Measurements from ENCODE around the gene TTLL5.

TTLL5 gene

DNA sequence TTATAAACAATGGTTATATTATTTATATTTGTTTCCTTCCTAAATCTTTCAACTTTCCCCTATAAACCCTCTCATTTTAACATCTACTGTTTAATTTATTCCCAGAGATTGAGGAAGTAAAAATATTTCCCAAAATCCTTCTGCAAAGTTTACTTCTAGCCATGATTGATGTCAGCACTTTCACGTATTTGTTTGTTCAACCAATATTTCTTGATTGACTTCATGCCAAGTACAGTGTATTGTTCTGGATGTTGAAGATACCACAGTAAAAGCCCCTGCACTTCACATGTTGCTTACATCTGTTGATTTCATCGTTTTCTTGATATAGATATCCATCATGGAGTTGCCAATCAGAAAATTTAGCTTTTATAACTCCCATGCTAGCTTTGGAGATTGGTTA, 81.8 kb downstream of the TTLL5 start:
- no peak for DNase-seq

DNA sequence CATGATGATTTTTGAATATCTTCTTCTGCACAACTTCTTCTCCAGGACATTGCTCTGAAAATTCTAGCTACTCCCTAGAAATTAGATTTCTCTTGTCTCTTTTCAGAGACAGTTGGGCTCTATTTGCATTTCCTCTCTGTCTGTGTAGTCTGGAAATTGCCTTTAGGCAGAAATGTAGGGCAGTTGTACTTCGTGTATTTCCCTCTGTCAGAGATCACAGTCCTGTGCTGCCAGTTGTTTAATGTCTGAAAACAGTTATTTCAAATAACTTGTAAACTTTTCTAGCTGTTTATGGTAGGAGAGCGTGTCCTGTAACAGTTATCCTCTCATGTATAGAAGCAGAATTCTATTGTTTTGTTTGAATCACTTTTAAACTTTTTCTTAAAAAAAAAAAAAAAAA, 86.9 kb downstream of the TTLL5 start:
- DNase-seq: no peak

DNA sequence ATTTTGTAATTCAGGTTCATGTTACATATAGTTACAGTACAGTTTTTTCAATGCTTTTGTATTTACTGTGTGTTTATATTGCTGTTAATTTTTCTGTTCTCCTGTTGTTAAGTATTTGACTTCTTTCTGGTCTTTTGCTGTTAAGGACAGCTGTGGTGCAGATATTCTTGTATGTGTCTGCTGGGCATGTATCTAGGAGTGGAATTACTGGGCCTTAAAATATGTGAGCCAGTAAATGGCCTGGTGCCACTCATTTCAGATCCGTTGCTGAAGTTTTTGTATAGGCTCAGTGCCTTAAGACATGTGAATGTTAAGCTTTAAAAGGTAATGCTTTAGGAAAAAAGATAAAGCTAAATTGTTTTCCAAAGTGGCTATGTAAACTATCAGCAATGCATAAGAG, 87.3 kb downstream of the TTLL5 start:
- no peak for DNase-seq

GRCh38 chr14:75751296-75751695, 90.2 kb downstream of the TTLL5 start:
- no peak for DNase-seq

DNA sequence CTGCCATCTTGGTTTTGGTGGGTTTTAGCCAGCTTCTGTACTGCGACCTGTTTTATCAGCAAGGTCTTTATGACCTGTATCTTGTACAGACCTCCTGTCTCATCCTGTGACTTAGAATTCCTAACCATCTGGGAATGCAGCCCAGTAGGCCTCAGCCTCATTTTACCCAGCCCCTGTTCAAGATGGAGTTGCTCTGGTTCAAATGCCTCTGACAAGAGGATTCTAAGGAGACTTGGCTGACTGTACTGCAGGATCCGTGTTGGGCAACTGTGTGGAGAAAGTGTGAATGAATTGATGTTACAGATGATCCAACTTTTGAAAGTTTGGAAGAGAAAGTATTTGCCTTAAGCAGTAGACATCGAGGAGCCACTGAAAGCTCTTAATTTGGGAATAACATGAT, 91.0 kb downstream of the TTLL5 start:
- DNase-seq: no peak

DNA sequence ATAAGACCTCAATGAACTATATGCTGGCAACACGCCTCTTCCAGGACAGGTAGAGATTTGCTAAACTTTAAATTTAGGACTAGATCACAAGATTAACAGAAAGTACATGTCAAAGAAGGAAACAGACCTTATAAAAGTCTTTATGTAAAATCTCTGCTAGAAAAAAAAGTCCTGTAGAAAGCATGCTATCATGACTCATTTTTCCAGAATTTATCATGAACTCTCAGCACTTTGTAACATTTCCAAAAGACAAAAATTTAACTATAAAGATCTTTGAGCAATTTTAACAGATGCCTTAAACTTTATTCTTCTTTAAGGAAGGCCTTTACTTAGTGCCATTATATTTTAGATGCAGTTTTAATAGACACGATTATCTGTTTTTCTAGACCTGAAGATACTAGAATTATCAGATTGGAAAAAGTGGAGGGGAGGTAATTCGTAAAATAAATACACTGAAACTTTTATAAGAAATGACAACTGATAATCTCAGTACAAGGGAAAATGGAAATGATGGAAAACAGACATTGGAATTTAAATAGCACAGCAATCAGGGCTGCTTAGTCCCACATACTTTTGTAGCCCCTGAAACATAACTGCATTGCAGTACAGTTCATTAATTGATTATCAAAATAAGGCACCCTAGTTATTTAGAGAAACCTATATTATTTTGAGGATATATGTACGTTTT, 92.0 kb downstream of the TTLL5 start:
- DNase-seq: no peak

GRCh38 chr14:75753696-75754095, 92.7 kb downstream of the TTLL5 start:
- DNase-seq: no peak

DNA sequence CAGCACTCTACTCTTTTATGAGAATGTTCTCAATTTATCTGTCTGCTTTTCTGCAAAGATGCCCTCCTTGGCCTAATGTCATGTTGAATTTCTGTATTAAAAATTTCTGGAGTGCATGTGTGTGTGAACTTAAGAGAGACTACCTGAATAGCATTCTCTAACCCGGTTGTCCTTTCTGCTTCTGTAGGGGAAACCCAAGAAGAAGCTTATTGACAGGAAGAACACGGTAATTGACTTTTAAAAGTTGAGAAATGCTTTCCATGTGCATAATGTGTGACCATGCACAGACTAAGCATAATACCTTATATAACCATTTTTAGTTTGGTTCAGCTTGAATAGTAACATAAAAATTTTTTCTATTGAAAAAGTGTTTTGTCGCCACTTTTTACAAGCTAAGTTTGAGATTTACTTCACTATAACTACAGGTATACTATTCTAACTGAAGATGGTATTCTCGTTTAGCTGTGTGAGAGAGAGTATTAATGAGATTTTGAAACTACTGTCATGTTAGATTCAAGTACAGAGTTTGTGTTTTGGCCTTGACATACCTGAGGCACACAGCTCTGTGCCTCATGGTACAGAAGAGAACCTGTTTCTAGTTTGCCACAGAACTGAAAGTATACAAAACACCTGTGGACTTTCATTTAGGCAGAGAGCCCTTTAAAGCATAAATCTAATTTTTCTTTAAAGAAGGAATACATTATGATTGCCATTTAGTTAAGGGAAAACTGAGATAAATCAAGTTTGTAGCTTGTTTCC, 96.8 kb downstream of the TTLL5 start:
- DNase-seq: no peak

GRCh38 chr14:75764020-75764419, 103.0 kb downstream of the TTLL5 start:
- DNase-seq: no peak

- DNase-seq: no peak
These were observed 108.1 kb downstream of the TTLL5 start for GRCh38 chr14:75769047-75769685.

DNA sequence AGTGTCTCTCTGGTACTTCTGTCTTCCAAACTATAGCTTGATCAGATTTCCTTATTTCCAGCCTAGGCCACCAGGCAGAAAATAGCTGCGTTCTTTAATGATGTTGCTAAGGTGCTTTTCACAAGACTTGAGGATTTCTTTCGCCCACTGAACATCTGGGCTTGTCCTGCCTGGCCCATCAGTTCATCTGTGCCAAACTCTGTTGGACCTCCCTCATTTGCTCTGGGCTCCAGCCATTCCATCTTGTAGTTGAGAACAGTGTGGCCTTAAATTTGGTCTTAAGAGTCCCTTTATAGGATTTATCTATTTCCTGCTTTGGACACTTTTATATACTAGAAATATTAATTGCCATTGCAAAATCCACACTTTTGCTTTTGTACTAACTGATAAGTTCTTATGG, 109.6 kb downstream of the TTLL5 start:
- no peak for DNase-seq

DNA sequence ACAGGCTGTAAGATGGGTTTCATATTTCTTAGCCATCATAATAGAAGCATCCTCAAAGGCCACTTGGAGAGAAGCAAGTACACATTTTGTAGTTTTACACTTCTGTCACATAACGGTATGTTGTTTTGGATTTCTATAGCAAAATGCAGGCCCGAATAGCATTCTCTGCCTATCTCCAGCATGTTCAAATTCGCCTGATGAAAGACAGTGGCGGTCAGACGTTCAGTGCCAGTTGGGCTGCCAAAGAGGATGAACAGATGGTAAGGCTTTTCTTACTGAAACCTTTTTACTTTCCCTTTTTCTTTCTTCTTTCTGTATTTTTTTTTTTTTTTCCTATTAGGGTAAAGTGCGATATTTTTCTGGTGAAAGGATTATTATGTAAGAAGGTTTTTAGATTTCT, 110.5 kb downstream of the TTLL5 start:
- DNase-seq: no peak

- no peak for DNase-seq
These were observed 112.0 kb downstream of the TTLL5 start for GRCh38 chr14:75773046-75773445.

- no peak for DNase-seq
These were observed 120.0 kb downstream of the TTLL5 start for GRCh38 chr14:75781096-75781495.

DNA sequence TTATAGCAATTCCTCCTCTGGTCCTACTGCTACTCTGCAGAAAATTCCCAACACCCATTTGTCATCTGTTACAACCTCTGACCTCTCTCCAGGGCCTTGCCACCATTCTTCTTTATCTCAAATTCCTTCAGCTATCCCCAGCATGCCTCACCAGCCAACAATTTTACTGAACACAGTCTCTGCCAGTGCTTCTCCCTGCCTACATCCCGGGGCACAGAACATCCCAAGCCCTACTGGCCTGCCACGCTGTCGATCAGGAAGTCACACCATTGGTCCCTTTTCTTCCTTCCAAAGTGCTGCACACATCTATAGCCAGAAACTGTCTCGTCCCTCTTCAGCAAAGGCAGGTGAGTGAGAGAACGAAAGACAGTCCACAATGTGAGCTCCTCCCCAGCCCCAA, 122.1 kb downstream of the TTLL5 start:
- no peak for DNase-seq

DNA sequence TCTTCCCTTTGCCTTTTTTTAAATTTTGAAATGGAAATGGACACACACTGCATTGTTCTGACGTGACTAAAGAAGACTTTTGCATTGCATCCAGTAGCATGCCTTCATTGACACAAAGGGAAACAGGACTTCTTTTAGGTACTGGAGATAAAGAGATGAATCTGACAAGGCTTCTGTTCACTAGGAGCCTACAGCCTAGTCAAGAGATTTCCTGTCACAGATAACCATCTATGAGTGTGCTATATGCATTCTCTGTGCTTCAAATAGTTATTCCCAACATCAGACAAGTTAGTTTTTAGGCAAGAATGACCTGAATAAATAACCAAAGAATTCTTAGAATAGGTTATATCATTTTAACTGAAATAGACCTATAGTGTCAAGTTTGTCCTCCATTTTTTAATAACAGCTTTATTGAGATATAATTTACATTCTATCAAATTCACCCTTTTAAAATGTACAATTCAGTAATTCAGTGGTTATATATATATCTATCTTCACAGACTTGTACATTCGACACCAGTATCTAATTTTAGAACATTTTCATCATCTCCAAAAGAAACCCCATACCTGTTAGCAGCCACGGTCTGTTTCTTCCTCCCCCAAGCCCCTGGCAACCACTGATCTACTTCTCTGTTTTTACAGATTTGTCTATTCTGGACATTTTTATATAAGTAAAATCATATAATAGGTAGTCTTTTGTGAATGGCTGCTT, 122.7 kb downstream of the TTLL5 start:
- no peak for DNase-seq

DNA sequence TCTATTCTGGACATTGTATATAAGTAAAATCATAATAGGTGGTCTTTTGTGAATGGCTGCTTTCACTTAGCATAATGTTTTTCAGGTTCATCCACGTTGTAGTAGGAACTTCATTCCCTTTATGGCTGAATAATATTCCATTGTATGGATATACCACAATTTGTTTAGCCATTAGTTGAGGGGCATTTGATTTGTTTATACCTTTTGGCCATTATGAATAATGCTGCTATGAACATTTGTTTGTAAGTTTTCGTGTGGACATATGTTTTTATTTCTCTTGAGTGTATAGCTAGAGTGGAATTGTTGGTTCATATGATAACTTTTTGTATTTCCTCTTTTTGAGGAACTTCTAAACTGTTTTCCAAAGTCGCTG, 123.3 kb downstream of the TTLL5 start:
- DNase-seq: no peak

GRCh38 chr14:75793806-75794205, 132.8 kb downstream of the TTLL5 start:
- no peak for DNase-seq

DNA sequence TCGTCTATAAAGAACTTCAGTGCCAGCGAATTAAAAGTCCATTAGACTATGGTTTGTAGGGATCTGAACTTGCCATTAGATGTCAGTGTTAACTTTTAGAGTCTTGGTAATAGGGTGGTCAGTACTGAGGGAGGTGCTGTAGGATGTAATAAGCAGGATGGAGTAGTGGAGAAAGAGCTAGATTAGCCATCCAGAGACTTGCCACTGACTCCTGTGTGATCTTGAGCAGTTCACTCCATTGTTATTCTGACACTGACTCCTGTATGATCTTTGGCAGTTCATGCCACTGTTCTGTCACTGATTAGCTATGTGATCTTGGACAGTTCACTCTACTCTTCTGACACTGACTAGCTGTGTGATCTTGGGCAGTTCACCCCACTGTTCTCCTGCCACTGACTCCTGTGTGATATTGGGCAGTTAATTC, 133.6 kb downstream of the TTLL5 start:
- DNase-seq: no peak

DNA sequence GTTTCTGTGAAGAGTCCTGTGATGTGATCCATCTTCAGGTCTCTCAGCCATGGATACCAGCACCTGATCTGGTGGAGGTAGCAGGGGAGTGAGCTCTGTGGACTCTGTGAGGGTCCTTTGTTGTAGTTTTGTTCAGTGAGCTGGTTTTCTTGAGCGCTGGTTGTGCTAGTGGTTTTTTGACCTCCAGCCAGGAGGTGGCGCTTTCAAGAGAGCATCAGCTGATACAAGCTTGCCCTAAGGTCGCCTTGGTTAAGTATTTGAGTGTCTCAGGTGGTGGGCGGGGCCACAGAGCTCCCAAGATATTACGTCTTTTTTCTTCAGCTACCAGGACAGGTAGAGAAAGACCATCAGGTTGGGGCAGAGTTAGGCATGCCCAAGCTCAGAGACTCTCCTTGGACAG, 139.7 kb downstream of the TTLL5 start:
- no peak for DNase-seq

GRCh38 chr14:75802486-75802885, 141.4 kb downstream of the TTLL5 start:
- no peak for DNase-seq

- DNase-seq: no peak
These were observed 142.7 kb downstream of the TTLL5 start for GRCh38 chr14:75803765-75804164.

DNA sequence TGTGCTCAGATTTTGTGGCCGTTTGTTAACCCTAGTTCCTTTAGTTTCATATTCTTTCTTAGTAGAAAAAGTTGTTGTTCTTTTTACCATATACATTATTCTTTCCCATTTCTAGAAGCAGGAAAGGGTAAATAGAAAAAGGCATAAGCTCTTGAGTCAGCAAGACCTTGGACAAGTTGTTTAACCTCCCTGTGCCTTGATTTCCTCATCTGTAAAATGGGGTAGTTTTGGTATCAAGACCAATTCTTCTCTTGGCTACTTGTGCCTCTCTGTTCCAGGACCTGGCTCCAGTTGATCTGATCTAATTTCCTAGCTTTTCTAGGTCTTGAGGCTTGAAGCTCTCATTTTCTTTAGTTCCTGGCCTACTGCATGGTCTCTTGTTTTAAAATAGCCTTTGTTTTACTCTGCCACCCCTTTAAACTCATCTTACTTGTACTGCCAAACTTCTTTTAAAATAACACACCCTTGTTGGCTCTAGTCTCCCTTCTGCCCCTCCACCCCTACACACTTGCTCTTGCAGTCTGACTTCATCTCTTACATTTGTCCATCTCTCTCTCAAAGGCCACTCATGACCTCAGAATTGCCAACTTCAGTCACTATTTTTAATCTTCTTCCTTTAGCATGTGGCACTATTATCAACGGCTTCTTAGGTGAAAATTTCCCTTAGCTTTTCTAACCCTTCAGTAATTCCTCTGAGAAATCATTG, 143.7 kb downstream of the TTLL5 start:
- no peak for DNase-seq

Data from activated CD4-positive, CD25-positive, alpha-beta regulatory T cell treated with anti-CD3 and anti-CD28 coated beads, Interleukin-2, amount 50 U/mL, for 72 hours (primary cell).